SKM-1 (cell line): Measurements from ENCODE around the gene DIPK2A.
A peak's percentile ranks its signal among the peaks of the same experiment; 100 is the strongest.

Source experiments
- DNase-seq: peaks from one replicate; lab custom pipeline; 2025; ENCODE audit not compliant: unreplicated experiment; lab: John Stamatoyannopoulos, UW

The DIPK2A gene, protein sequence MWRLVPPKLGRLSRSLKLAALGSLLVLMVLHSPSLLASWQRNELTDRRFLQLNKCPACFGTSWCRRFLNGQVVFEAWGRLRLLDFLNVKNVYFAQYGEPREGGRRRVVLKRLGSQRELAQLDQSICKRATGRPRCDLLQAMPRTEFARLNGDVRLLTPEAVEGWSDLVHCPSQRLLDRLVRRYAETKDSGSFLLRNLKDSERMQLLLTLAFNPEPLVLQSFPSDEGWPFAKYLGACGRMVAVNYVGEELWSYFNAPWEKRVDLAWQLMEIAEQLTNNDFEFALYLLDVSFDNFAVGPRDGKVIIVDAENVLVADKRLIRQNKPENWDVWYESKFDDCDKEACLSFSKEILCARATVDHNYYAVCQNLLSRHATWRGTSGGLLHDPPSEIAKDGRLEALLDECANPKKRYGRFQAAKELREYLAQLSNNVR

DNA sequence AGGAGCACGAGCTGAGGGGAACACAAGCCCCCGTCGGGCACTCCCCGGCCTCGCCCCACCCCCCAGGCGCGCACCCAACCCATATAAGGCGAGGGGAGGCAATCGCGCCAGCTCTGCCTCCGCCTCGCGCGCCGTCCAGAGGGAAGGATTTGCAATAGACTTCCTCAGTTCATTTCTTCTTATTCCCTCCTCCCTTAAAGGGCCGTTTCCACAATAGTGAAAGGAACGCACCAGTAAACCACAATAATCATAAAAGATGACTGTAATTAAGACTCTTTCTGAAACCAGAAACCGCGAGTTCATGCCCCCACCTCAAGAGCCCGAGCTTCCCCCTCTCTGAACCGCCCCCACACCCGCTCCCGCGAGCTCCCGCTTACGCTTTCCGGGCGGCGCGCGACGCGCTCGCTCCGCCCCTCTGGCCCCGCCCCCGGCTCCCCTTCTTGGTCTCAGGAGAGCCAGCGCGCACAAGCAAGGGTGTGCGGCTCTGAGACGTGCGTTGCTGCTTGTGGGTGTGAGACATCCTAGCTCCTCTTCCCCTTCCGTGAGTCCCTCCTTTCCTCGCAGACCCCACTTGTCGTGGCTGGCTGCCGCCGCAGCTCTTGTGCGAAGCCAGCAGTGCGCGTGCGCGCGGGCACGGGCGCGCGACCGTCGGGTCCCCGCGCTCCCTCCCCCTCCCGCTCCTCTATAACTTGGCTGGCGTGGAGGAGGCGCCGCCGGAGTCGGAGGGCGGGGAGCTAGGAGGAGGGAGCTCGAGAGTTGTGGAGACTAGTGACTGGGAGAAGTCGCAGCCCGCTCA lies at the start of gene DIPK2A:
Gene DIPK2A (plus strand): TSS at position 465 of the 796 bp plus-strand sequence. CDS start 510 bp downstream, outside the sequence.
- DNase-seq = peak; percentile 99

DNA sequence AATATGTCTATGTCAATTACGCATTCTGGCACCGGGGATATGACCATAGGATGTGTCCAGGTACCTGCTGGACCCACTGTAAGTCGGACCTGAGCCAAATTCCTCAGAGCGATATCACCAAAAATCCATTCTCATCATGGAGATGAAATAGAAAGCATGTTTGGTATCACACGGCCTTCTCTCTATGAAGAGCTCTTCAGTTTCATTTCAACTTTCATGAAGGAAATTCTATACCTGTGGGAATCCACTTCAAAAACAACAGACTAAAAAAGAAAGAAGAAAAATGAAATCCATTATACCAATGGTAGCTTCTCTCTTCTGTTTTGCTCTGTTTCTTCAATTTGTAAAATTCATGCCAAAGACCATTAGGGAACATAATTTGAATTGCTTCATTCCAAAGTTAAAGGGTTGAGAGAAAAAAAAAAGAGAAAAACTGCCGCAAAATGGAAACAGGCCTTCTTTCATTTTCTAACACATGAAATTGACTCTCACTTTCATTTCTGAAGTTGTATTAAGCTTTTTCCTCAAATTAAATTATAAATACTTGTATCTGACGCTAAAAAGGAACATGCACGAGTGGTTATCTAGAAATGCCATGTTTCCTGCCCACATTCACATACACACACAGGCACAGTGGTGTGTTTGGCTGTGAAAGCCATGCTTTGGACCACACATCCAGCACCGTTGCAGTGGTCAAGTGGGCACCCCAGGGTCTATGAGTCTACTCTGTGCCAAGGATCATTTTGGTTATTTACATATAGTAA lies 46.9 kb upstream of the DIPK2A start:
- no peak for DNase-seq

DNA sequence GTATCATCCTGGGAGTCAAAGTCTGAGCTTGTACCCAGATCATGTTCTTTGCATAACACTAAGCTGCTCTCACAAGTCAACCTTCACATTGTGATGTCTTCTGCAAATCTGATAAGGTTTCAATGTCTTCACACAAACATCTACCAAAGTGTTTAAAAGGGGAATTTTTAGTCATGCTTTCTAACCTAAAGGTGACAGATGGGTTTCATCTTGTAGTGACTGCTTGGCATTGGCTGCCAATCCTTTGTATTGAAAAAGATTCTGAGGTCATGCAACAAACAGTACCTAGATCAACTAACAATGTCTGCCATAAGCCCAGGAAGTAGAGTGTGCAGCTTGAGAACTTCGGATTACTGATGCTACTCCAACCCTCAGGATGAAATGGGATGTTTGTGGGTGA lies 43.6 kb upstream of the DIPK2A start:
- no peak for DNase-seq

DNA sequence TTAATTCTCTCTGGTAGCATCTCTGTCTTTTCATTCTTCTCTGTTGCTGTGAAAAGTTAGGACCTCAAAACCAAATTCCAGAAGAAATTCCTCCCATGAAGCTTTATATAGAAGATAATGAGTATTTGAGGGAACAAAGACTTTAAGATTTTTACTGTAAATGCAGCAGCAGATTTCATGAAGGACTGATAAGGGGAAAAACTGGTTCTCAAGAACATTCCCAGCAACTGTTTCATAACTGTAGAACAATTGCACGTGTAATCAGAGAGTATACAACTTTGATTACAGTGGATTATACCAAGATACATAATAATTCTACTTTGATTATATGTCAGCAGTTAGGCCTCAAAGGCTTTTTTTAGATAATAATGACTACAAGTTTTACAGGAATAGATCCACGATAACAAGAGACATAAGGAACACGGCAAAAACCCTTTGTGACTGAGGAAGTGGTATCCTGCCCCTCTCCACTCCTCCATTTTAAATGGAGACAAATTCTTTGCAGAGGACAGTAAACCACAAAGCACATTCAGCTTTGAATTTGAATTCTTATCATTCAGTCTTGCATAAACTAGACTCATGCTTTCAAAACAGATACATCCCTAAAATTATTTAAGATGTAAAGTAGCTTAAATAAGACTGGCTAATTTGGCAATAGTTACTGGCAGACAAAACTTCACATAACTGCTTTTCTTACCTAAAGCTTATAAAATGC lies 42.9 kb upstream of the DIPK2A start:
- DNase-seq = no peak

DNA sequence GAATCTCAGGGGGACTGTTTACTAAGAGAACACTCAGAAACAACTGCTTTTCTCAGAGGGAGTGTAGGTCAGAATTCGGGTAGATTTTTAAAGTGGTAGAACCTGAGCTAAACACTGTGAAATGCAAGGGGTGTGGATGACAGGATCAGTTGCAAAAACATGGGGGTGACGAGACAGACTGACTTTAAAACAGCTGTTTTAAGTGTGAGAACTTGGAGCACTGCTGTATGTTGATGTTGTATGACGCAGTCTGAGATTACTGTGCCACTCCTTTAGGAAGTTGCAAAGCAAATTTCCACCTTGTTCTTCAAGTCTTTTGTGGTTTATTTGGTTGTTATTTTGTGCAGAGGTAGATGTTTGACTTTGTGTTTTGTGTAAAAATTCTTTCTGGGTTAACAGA lies 36.8 kb upstream of the DIPK2A start:
- DNase-seq = no peak

DNA sequence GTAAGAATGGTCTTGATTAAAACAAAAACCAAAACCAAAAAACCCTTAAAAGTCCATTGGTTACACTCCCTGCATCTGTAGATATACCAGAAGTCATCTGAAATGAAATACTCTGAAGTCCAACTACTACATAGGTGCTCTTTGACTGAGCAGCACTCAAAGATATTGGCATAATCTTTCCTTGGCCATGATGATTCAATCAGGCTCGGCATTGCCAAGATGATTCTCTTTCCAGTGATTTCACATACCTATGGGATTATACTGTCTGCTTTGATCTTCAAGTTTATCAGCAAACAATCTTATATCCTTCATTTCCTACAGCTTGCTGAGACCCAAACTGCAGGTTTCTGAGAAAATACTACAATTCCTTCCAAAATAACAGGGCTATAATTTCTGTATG lies 35.9 kb upstream of the DIPK2A start:
- DNase-seq = no peak

DNA sequence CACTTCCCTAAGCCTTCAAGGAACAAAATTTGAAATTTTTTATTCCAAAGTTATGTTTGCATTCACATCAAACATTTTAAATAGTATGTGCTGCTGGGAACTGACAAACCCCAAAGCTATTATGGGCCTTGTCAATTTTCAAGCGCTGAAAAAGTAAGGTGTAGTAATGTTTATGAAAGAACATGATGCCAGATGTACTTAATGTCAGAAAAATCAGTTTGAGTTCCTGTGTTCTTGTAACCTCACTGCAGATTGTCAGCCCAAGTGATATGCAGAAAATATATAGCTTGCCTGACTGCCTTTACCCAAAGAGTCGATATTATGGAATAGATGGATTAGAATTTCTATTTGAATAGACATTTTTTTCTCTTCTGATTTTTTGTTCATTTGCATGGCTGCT lies 20.8 kb upstream of the DIPK2A start:
- no peak for DNase-seq

DNA sequence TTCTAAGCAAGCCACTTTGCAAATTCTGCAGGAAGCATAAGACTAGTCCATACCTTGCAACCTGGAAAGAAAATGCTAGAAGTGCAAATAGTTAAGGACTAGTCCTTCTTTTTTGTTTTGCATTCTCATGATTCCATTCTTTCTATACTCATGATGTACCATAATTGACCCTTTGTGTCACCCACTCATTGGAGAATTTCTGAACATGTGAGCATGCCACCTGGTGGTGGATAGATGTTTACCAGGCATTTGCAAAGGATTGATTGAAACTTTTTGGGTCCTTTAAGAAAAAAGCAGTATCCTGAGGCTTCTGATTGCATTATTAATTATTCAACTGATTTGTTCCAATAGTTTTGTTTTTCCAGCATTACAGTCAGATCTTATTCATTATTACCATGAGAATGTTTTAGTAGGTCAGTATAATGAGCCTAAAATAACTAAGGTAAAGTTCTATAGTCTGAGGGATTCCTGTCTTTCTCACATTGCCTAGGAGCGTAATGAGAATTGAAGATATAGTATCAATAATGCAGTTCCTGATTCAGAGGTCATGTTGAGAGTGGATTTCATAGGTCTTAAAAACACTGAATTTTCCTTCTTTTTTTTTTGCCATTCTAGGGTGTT lies 20.2 kb upstream of the DIPK2A start:
- no peak for DNase-seq

DNA sequence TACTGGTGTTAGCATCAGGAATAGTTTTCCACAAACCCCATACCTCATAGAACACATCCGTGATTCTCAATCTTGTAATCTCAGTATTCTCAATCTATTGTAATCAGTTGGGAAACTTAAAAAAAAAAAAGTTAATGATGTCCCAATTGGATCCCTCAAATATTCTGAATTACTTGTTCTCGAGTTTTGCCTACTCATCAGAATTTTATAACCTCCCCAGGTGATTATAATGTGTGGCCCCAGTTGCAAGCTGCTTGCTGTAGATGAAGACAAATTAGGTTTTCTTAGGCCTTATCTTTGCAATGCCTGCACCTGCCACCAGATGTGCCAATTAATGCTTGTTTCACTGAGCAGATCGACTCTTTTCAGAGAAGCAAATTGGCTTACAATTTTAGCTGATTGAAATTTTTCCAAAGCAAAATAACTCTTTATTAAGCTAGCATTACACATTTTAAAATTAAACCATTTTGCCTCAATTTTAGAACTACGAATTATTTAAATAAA lies 19.0 kb upstream of the DIPK2A start:
- DNase-seq = no peak

DNA sequence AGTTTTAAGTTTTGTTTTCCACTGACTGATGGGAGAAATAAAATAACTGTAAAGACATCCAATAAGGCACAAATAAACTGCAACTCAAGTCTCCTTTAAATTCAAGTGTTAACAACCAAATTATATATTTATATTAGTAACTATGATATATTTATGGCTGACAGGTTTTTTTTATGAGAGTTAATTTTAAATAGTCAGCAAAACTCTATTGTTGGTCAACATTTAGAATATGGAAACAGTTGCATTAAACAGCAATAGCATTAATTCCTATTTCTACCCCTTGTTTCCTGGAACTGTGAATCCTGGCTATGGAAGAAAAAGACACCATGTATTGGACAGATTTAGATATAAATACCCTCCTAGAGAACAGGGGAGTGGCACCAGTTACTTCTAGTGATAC lies 16.5 kb upstream of the DIPK2A start:
- DNase-seq = no peak

DNA sequence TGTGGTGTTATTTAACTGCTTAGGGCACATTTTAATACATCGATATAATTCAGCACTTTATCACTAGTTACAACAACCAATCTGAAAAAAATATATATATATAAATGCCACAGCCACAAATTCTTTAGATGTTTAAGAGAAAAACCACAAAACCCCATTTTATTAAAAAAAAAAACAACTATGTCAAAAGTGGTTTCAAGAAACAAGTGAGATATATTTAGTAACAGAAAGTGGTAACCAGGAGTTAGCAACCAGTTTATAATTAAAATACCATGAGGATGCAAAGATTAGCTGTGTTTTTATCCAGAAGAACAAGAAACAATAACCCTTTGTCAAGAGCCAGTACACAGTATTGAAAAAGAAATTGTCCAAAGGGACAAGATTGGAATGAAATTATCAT lies 14.8 kb upstream of the DIPK2A start:
- DNase-seq = no peak

DNA sequence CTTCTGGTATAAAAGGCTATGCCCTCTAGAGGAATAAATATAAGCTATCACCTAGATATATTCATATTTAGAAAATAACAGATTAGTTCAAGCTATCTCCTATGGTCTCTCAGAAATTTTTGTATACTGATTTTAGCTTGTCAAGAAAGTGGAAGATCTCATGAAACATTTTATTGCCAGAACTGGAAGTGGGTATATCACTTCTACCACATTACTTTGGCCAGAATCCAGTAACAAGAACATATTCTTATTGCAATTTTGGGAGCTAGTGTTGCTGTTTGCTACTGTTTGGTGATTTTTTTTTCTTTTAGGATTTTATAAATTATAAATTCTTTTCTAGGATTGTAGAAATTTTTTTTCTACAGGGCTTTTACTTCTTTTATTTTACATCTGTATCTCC lies 14.2 kb upstream of the DIPK2A start:
- no peak for DNase-seq

DNA sequence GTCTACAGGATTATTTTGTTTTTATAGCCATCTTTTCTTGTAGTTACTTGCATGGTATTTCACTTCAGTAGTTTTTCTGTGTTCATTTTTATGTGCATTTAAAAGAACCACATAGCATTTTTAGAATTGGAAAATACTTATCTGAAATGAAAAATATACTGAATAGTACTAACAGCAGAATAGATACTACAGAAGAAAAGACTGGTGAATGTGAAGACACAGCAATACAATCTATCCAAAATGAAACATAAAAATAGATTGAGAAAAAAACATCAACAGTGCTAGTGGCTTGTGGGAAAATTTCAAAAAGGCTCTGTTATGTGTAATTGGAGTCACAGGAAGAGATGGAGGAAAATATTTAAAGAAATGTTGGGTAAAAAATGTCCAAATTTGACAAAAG lies 12.7 kb upstream of the DIPK2A start:
- DNase-seq = no peak

DNA sequence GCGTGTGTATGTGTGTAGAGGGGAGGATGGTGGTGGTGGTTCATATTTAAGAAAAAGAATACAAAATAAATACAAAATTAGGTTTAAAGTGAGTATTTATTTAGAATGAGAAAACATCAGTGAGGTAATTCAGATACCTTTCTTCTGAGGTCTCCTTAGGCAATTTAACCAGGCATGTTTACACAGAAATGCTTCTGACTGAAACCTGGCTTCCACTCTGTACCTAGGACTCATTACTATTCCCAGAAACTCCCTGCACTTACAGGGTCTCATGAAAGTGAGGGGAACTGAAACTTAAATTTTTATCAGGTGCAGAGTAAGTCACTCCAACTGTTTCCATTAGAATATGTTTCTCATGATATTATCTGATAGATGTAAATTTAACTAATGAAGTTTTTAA lies 10.3 kb upstream of the DIPK2A start:
- no peak for DNase-seq

DNA sequence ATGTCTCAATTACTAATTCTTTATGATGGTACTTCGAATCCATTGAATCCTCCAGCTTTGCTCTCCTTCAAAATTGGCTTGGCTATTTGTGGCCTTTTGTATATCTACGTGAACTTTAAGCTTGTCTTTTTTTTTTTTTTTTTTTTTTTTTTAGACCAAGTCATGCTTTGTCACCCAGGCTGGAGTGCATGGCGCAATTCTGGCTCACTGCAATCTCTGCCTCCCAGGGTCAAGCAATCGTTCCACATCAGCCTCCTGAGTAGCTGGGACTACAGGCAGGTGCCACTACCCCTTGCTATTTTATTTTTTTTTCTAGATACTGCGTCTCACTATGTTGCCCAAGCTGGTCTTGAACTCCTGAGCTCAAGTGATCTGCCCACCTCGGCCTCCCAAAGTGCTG lies 7.7 kb upstream of the DIPK2A start:
- no peak for DNase-seq

DNA sequence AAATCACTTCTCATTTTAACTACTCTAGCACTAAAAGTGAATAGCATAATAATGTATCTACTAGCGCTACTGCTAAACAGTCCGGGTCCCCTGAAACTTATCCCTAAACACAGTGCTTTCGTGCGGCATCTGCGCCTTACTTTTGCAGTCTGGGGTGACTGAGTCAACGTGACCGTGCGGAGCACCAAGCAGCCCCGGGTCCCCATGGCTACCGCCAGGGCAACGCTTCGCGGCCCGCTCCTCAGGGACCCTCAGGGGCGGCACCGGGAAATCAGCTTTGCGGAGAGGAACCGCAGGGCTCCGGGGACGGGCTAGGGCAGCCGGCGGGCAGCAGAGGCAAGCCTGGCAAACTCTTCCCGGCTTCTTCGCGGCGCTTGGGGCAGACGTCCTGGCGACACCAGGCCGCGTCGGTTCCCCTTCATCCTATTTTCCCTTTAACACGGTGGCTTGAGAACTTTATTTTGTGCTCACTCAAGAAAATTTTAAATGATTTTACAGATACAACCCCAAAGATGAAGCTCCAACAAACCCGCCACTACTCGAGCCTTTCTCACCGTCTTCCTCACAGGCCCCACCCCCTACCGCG lies 757 bp upstream of the DIPK2A start:
- DNase-seq = no peak

DNA sequence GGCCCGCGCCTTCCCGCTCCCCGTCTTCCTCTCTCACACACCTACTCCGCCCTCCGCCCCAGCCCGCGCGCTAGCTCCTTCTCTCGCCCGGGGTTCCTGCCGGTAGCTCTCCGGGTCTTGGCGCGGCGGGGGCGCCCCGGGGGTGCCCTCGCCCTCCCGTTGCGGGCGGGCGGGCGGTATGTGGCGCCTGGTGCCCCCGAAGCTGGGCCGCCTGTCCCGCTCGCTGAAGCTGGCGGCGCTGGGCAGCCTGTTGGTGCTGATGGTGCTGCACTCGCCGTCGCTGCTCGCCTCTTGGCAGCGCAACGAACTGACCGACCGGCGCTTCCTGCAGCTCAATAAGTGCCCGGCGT lies 507 bp downstream of the DIPK2A start:
- DNase-seq = no peak

DNA sequence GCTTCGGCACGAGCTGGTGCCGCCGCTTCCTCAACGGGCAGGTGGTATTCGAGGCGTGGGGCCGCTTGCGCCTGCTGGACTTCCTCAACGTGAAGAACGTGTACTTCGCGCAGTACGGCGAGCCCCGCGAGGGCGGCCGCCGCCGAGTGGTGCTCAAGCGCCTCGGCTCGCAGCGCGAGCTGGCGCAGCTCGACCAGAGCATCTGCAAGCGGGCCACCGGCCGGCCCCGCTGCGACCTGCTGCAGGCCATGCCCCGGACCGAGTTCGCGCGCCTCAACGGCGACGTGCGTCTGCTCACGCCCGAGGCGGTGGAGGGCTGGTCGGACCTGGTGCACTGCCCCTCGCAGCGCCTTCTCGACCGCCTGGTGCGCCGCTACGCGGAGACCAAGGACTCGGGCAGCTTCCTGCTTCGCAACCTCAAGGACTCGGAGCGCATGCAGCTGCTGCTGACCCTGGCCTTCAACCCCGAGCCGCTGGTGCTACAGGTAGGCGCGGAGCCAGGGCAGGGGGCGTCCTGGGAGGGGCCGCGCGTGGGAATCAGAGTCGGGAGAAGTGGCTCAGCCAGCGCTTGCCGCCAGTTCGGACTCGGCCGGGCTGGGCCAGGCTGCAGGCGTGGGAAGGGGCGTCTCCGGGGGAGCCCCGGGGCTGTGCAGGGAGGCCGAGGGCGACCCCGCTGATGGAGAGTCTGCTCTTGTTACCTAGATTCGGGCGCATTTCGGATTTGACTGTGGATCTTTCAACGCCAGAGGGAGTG lies 1.1 kb downstream of the DIPK2A start:
- DNase-seq = peak; percentile 33

DNA sequence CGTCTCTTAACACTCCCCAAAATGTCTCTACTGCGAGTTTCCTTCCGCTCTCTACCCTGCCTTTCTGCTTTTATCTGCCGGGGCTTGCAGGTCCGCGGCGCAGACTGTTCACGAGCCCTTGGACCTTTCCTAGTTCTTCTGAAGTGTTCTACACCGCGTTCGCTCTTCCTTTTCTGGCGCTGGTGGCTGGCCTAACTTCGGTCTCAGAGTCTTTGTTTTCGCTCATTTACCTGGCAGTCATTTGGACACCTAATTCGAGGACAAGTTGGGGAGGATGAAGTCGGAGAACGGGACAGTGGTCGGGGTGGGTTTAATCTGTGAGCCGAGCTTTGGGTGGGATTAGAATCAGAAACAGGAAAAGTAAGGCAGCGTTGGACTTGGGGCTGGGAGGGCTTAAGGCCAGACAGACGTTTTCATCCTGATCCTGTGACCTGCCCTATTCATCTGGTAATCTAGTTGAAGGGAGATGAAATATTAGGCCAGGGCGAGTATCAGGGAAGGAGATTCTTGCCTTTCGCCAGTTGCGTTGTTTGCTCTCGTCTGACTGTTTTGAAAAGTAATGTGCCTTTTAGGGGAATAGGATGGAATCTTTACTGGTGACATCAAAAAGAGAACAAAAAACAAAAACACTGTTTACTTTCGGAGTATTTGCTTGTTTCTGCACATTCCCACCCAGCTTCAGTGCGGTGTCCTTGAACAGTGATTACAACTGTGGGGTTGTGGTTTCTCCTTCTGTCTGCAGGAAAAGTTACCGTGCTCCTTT lies 1.8 kb downstream of the DIPK2A start:
- peak; percentile 73 for DNase-seq
